GM21515 (cell line): ENCODE measurements around the gene CIB4.

Source experiments
- ATAC-seq: cut with Tn5 transposase; IDR thresholded peaks from one replicate; pipeline ENCODE4 v1.9.1; 2021; ENCODE audit not compliant: unreplicated experiment

The CIB4 gene

DNA sequence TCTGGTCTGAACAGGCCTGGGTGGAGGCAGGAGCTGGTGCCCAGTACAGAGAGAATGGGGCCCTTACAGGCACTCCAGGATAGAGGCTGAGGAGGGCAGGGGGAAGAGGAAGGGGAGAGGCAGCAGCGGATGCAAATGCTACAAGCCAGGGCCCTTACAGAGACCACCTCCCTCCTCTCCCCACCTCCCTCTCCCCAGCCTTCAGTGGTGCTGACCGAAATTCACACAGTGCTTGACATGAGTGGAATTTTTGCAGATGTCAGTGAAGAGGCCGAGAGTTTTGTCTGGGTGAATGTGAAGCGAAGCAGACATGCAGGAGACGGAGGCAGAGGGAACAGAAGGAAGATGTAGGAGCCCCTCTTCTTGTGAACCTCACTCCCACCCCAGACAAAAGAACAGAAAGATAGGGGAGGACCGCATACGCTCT lies 31.9 kb downstream of the CIB4 start:
- no peak for ATAC-seq

- no peak for ATAC-seq
These were observed 32.6 kb downstream of the CIB4 start for GRCh38 chr2:26608557-26608956.

DNA sequence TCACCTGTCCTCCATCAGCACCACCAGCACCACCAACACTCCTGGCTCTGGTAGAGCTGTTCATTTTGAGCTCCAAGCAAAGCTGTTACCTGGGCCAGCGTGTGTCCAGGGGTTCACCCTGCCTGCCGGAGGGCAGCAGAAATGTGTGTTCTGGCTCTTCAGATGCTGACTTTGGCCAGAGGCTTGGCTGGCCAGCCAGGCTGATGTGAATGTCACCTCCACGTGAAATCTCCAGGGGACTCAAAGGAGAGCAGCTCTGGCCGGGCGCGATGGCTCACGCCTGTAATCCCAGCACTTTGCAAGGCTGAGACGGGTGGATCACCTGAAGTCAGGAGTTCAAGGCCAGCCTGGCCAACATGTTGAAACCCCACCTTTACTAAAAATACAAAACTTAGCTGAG lies 33.5 kb downstream of the CIB4 start:
- ATAC-seq, result no peak

DNA sequence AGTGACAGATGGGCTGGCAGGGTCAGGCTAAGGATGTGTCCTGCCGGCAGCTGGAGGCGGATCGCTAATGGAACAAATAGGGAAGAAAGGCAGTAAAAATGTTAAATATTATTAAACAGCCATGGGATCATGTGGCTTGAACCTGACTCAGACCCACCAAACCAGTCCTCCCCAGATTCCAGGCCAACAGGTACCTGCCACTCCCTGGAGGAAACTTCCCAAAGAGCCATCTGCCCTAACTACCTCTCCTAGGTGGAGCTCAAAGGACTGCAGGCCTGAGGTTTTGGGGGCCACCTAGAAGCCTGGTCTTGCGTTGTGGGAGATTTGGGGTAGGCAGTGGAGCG lies 34.3 kb downstream of the CIB4 start:
- ATAC-seq, result no peak

DNA sequence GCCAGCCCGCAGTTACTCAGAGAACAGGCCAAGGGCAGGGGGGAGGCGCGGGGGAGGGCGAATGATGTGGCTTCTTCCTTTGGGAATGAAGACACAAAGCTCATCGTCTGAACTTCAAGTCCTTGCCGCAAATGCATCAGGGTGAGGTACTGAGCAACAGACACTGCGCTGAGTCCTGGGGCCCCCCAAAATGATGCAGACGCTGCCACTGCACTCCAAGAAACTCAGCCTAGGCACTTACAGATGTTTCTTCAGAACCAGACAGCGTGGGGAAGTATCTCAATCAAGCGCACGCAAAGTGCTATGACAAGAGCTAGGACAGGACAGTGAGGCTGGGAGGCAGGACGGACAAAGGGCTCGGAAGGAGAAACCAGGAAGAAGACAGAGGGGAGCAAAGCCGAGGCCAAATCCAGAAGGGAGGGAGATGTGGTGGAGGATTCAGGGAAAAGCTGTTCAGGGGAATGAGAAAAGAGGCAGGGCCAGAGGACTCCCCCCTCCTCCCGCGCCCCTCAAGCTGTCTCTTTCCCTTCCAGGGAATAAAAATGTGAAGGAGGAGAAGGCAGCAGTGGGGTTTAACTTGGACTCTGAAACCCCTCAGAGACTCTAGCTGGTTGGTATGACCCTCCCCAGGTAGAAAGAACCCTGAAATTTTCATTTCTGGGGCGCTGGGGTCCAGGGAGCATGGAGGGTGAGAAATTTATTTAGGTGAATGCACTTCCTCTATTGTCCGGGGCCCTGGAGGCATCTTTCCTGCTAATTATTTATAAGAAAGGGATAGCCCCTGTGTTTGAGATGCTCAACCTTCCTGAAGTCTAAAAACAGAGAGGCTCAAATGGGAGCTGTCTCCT lies 34.9 kb downstream of the CIB4 start:
- ATAC-seq, result no peak

- ATAC-seq, result no peak
These were observed 35.8 kb downstream of the CIB4 start for GRCh38 chr2:26605195-26605998.

DNA sequence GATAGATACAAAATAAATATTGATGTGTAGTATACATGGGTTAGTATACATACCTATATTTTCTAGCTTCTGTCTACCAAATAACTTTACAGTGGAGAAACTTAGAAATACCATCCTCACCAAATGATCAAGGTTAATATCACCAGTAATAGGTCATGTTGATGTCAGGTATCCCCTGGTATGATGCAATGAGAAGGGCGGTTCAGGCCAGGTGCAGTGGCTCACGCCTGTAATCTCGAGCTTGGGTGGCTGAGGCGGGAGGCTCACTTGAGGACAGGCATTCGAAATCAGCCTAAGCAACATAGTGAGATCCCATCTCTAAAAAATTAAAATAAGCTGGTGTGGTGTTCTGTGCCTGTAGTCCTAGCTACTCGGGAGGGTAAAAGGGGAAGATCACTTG lies 38.6 kb downstream of the CIB4 start:
- no peak for ATAC-seq

GRCh38 chr2:26599387-26599786 lies 41.8 kb downstream of the CIB4 start:
- ATAC-seq, result no peak

- ATAC-seq, result no peak
These were observed 42.2 kb downstream of the CIB4 start for GRCh38 chr2:26598996-26599373.

GRCh38 chr2:26598336-26598995 lies 42.7 kb downstream of the CIB4 start:
- ATAC-seq, result no peak

GRCh38 chr2:26597197-26597596 lies 44.0 kb downstream of the CIB4 start:
- no peak for ATAC-seq

- no peak for ATAC-seq
These were observed 46.0 kb downstream of the CIB4 start for GRCh38 chr2:26595146-26595545.

- ATAC-seq, result no peak
These were observed 49.3 kb downstream of the CIB4 start for GRCh38 chr2:26591619-26592505.

GRCh38 chr2:26590980-26591618 lies 50.1 kb downstream of the CIB4 start:
- no peak for ATAC-seq

GRCh38 chr2:26590508-26590907 lies 50.7 kb downstream of the CIB4 start:
- no peak for ATAC-seq

DNA sequence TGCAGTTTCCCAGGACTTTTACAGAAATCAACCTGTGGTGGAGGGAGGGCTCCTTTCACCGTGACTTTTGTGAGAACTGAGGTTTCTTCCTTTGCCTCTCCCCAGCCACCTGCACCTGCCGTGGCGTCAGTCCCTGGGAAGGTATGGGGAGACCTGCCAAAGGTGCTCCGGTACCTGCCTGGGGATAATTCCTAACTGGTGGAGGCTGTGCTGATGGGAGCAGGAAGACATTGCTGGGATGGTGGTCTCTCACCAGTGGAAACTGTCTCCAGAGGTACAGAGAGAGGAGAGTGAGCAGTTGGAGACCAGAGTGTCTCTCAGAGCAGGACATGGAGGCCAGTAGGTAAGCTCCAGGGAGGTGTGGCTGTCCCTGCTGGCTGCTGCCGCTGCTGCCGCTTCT lies 52.6 kb downstream of the CIB4 start:
- ATAC-seq, result no peak

GRCh38 chr2:26587994-26588393 lies 53.2 kb downstream of the CIB4 start:
- no peak for ATAC-seq

GRCh38 chr2:26585966-26586365 lies 55.2 kb downstream of the CIB4 start:
- ATAC-seq, result no peak

GRCh38 chr2:26585100-26585499 lies 56.1 kb downstream of the CIB4 start:
- ATAC-seq, result no peak

DNA sequence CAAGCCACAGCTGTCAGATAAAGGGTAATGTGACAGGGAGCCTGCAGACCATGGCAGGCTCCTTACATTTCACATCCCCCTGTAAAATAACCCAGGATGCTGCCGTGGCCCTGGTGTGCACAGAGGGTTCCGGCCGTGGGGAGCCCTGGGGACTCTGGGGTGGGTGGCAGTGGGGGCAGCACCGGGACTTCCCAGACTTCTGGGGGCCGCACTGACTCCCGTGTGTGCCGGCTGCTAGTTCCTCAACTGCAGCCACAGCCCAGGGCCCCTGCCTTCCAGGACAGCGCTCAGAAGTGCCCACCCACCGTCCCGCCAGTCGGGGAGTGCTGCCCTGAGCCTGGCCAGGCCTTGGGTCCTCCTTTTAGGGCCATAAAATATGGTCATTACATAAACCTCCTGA lies 56.5 kb downstream of the CIB4 start:
- ATAC-seq, result no peak
